ENCODE results near the gene CDH13.
A peak's percentile ranks its signal among the peaks of the same experiment; 100 is the strongest.

The CDH13 gene

DNA sequence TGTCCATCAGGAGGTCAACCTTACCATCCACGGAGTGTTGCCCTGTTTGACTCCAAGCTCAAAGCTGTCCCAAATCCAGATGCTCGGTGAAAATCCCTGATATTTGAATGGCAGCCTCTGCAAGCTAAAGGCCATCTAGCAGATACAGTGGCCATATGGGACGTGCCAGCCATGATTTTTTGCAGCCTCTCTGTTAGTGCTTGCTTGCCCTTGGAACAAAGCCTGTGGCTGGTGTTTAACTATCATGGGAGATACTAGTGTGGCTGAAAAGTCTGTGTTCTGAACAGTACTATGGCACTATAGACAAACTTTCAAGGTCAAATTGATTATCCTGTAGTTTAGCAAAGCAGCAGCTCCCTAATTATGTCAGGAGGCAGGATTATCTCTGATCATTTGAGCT is 214.3 kb downstream of the CDH13 start:
- DNase-seq (ENCODE audit: low read depth in 2 of 2), result no peak

DNA sequence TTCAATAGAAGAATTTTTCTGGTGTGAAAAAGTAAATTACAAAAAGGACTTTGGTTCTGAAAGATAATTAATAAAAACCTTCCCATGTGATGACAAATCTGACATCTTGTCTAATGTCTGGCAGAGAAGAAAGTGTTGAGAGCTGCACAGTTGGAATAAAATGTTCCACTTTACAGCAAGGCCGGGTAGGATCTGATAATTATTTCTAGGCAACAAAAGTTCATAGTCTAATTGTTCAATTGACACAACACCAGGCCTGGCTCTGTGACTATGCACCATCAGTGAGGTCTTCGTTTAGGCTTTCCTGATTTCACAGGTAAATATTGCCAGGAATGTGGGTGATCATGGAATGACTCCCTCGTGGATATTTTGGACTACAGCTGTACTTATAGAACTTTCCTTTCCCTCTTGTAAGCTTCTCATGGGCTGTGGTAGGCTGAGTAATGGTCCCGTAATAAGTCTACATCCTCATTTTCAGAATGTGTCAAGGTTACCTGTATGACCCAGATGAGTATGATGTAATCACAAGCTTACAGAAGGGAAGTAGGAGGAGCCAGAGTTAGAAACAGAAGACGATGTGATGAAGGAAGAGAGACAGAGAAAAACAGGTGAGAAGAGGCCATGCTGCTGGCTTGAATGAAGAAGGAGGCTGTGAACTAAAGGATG is 217.0 kb downstream of the CDH13 start:
- DNase-seq (ENCODE audit: low read depth in 2 of 2), result no peak

DNA sequence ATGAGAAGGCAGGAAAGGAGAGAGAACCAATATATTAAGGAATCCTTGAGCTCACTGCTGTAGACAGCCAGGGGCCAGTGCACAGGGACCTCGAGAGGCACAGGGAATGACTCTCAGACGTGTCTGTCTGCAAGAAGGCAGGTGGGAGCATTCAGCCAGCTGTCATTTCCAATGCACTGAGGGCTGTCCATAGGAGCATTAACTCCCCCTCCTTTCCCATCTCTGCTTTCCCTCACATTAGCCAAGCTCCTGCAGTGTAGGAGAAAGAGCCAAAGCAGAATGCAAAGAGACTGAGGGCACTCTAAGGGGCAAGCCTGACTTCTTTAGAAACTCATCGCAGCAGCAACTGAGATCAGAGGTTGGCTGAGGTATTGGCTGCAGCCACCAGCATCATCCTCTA is 218.3 kb downstream of the CDH13 start:
- no peak for DNase-seq (ENCODE audit: low read depth in 2 of 2)

DNA sequence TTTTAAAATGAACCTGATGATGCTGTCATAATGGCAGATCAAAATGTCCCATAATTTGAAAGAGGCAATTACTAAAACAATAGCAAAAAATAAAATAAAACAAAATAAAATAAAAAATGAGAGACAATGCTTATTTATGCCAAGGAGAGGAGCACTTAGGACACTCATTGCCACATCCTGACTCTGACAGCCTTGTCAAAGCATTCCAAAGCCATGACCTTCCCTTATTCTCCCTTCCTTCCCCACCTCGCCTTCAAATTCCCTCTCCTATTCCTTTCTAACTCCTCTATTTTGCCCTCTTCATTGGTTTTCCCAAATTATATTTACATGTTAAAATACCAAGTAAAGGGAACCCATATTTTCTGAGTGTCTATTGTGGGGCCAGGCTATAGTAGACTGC is 220.0 kb downstream of the CDH13 start:
- no peak for DNase-seq (ENCODE audit: low read depth in 2 of 2)

DNA sequence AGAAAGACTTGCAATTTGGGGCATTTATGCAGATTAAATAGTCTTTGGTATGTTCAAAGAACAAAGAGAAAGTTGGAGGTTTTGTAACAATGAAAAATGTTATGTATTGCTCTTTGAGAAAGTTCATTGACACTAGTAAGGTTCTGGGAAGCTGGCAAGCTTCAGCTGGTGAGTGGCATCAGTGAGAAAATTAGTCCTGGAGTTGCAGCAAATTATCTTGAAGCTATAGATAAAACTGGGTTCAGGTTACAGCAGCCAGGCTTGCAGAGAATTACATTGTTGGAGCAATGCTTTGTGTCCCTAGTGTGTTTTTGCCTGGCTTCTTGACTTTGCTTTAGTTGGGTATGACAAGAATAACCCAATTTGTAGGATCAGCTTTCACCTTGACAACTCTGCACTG is 221.2 kb downstream of the CDH13 start:
- no peak for DNase-seq (ENCODE audit: low read depth in 2 of 2)

DNA sequence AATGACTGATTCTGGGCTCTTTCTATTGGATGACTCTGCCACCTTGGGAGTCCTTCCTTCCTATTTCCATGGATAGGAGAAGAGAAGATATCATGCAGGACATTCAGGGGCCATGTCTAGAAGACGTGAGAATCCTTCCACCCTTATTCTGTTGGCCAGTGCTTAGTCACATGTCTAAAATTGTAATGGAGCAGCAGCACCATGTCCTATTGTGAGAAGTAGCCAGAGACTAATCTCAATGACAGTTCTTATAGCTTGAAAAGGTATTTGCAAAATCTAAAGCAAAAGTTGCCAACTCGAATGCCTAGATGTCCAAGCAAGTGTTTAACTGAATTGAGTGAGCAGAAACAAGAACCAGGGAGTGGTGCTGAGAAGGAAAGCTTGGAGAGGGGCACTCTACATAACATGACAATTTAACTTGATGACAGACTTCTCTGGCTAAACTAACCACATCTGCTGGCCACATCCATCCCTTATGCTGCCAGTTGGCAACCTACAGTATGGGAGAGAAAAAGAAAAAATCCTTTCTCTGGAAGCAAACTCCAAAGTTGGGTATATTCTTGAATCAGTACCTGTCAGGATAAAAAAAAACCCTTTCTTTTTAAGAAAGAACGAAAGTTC is 225.7 kb downstream of the CDH13 start:
- no peak for DNase-seq (ENCODE audit: low read depth in 2 of 2)

DNA sequence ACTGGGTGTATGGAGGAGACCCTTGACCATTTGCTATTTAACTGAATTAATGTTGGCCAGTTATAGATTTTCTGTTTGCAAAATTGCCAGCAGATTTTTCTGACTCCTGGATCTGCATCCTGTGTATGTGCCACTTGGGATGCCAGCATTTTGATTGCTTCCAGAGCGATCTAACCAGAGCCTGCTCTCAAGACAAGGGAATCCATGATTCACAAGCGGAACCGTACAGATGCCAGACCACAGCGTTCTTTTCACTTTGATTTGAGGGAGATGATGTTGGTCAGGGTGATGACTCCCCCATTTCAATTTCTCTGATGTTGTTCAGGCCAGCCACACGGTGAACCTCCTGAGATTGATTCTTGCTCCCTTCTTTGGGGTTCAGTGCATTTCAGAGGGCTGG is 228.7 kb downstream of the CDH13 start:
- DNase-seq (ENCODE audit: low read depth in 2 of 2), result peak in 1 of 2 experiments; percentile 36

DNA sequence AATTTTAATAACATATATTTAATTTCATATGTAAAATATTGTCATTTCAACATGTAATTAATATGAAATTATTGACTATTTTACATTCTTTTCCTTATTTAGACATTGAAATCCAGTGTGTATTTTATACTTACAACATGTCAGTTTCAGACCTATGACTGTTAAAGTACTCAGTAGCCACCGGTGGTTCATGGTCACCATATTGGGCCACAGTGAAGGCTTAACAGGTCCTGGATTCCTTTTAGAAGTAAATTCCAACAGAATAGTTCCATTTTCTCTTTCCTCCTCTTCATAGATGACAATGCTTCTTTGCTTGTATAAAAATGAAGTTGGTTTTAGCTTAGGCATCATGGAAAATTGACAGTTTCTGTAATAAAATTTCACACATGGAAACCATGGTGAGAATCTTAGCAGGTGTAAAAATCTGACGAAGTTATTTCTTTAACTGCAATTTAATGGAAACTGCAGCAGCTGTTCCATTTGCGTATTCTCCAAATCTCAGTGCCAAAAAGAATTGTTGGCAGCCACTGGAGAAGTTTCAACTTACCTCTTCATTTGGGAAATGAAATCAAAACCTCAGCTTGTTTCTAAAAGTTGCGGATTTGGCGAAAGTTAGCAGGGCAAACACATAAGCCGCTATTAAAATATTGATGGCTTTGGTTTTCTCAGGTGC is 231.1 kb downstream of the CDH13 start:
- no peak for DNase-seq (ENCODE audit: low read depth in 2 of 2)

DNA sequence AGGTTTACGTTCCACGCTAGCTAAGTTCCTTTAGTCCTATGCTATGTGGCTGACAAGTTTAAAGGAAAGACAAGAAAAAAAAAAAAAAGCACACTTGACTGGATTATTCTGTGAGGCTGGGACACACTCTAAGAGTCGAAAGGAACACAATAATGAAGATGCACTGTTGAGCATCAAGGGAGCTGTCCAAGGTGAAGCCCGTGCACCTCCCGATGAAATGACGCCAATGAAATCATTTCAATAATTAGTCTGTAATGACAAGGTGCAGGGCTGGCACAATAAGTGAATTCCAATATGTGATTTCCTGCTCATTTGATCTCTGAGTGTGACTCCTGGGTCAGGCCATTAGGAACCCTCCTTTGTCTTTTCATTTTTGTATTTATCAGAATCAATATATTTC is 232.9 kb downstream of the CDH13 start:
- DNase-seq (ENCODE audit: low read depth in 2 of 2), result no peak

DNA sequence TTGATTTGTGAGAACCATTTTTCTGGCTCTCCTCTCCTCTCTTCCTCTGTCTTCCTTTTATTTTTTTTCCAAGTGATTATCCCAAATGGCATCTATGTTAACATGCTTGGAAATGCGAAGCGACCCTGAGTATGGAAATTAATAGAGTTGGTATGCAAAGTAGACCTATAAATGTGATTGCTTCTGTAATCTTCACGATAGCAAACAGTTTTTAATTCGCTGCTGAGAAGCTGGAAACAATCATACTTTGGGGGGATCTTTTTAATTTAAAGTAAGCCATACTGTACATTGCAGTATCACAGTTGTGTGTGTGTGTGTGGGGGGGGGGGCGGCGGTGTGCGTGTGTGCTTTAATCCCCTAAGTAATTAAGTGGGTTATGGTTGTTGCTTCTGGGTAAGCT is 233.3 kb downstream of the CDH13 start:
- DNase-seq (ENCODE audit: low read depth in 2 of 2), result no peak

DNA sequence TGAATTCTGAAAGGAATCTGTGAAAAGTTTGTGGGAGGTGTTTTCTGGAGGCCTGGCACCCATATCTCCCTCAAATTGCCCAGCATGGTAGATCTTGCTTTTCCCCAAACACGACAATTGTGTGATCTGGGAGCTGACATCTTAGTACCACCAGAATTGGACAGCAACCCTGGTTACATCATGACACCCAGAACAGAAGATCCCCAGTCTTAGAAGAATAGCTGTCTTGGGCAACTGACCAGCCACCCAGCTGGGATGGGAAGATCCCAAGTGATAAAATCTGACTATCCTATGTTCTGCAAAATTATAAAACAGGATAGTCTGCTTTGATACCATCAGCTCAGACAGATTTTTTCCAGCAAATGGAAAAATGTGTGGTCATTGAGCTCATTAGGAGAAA is 235.3 kb downstream of the CDH13 start:
- no peak for DNase-seq (ENCODE audit: low read depth in 2 of 2)

DNA sequence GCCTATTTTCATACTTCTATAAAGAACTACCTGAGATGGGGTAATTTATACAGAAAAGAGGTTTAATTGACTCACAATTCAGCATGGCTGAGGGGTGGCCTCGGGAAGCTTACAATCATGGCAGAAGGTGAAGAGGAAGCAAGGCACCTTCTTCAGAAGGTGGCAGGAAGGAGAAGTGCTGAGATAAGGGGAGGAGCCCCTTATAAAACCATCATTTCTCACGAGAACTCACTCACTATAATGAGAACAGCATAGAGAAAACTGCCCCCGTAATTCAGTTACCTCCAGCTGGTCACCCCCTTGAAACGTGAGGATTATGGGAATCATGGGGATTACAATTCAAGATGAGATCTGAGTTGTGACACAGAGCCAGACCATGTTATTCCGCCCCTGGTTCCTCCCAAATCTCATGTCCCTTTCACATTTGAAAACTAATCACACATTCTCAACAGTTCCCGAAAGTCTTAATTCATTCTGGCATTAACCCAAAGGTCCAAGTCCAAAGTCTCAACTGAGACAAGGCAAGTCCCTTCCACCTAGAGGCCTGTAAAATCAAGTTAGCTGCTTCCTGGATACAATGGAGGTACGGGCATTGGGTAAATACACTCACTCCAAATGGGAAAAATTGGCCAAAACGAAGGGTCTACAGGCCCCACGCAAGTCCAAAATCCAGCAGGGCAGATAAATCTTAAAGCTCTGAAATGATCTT is 237.7 kb downstream of the CDH13 start:
- DNase-seq (ENCODE audit: low read depth in 2 of 2), result no peak

DNA sequence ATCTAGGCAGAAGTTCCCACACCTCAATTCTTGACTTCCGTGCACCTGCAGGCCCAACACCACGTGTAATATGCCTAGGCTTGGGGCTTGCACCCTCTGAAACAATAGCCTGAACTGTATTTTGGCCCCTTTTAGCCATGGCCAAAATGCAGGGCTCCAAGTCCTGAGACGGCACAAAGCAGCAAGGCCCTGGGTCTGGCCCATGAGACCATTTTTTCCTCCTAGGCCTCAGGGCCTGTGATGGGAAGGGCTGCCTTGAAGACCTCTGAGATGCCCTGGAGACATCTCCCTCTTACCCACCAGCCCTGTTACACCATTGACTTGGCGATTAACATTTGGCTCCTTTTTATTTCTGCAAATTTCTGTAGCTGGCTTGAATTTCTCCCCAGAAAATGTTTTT is 238.6 kb downstream of the CDH13 start:
- DNase-seq (ENCODE audit: low read depth in 2 of 2), result no peak

DNA sequence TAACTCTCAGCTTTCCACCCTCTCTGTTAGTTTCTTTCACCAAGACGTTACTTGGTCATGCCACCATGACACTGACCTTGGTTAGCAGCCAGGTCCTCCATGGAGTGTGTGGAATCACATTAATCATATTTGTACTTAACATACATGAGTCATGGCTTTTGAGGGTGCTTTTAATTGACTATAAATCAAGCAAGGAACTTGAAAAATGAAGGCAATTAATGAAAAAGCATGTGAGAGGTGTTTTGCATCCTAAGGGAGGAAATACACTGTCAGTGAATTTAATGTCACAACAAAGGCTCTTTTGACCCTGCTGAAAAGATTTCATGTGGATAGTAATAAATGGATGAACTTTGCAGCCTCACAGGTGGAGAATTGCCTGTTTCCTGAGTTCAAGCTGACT is 240.7 kb downstream of the CDH13 start:
- no peak for DNase-seq (ENCODE audit: low read depth in 2 of 2)

DNA sequence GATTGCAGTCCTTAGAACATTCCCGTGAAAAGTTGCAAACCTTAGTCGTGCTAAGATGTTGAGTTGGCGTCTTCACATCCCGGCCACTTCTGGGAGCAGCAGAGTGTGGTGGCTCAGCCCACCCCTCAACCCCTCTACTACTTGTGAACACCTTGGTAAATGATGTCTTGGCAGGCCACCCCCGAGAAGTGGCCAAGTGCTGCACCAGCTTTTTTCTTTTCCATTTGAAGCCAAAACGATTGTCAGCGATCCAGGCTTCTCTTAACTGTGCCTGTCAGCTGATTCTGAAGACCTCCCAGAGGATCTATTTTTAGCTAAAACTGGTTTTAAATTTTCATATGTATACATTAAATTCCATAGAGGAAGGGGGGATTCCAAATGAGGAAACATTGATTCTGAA is 247.5 kb downstream of the CDH13 start:
- DNase-seq (ENCODE audit: low read depth in 2 of 2), result no peak

DNA sequence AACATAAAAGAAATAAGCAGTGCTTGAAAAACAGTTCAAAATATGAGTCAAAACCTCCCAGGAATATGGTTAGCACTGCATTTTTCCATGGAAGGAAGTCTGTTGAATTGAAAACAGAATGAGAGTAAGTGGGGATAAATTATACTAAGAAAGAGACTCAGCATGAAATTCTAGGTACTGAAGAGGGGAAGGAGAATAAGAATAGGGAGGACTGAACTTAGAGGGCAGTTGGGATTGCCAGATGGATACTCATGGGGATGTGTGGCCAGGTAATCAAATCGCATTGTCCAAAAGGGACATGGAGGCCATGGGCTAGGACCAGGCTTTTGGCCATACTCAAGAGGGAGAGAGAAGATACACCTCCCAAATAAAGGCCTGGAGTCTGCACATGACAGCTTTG is 247.9 kb downstream of the CDH13 start:
- DNase-seq (ENCODE audit: low read depth in 2 of 2), result no peak

DNA sequence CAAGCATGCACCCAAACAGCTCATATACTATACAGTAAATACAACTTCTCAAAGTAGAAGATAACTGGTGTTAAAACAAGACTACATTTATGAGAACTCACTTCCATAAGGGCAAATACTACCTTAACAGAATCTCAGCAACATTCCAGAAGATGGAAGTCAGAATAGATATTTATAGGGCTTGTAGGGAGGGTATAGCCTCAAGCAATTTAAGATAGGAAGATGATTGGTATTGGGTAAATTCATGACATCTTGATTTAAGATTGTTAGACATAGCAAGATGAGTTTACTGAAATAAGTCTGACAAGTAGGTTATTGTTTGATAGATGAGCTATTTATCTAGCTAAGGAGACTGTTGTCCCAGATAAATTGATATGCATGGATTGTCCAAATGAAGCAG is 250.2 kb downstream of the CDH13 start:
- no peak for DNase-seq (ENCODE audit: low read depth in 2 of 2)

DNA sequence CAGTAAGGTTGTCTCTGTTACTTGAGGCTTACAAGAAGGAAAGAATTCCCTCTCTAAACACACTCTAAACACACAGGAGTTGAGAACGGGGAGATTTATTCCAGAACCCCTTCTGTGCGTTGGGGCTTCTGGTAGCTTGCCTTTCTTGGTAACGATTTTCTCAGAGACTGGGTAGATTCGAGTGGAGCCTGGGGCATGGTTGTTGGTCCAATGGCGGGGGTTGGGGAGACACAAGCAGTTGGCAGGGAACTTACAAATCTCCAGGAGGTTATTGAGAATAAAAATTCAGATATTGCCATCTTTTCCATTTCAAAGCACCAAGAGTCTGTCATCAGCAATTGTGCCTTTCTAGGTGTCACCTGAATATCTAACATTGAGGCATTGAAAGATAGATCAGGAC is 251.7 kb downstream of the CDH13 start:
- no peak for DNase-seq (ENCODE audit: low read depth in 2 of 2)

DNA sequence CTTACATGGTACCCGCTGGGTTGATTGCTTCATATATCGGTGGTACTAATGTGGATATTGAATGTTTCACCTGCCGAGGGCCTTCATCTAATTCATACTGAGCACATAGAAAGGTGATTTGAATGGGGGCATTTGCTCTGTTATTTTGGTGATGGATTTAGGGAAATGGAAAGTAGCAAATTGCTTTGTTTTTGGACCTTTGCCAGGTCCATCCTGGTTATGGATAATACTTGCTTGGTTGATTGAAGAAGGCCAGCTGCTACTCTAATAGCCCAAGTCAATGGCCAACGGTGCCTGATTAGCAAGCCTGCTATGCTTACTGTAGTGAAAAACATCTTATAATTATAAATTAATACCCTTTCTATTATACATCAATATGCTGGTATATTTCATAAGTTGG is 253.6 kb downstream of the CDH13 start:
- no peak for DNase-seq (ENCODE audit: low read depth in 2 of 2)

DNA sequence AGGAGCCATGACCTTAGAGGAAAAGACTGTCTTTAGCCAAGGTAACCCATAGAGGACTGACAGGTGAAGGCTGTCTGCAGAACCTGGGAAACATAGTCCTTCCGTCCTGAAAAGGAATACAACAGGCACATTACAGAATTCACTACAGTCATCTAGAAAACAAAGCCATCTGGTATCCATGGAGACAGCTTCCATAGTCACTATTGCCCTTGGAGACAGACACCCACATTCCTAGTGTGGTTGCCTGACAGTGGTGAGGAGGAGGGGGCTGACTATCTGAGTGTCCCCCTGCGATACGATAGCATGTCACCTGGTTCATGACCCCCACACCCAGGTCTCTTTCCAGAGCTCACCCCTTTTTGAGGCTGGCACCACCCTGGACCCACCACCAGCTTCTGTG is 254.7 kb downstream of the CDH13 start:
- no peak for DNase-seq (ENCODE audit: low read depth in 2 of 2)

DNA sequence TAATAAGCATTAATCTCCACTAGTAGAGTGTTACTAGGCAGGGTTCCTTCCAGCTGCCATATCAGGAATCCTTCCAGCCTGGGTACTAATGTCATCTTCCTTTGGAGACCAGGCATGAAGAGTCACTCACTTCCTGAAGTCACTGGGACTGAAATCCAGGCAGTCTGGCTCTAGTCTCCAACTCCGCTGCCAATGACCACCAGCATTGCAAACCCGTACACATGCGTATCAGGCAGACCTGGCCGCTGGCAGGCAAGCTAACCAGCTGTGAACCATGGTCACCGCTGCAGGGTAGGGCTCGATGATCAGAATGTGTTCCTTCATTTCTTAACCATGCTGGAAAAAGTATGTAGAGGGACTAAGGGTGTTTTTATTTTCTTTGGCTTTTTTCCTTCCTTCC is 255.5 kb downstream of the CDH13 start:
- no peak for DNase-seq (ENCODE audit: low read depth in 2 of 2)

DNA sequence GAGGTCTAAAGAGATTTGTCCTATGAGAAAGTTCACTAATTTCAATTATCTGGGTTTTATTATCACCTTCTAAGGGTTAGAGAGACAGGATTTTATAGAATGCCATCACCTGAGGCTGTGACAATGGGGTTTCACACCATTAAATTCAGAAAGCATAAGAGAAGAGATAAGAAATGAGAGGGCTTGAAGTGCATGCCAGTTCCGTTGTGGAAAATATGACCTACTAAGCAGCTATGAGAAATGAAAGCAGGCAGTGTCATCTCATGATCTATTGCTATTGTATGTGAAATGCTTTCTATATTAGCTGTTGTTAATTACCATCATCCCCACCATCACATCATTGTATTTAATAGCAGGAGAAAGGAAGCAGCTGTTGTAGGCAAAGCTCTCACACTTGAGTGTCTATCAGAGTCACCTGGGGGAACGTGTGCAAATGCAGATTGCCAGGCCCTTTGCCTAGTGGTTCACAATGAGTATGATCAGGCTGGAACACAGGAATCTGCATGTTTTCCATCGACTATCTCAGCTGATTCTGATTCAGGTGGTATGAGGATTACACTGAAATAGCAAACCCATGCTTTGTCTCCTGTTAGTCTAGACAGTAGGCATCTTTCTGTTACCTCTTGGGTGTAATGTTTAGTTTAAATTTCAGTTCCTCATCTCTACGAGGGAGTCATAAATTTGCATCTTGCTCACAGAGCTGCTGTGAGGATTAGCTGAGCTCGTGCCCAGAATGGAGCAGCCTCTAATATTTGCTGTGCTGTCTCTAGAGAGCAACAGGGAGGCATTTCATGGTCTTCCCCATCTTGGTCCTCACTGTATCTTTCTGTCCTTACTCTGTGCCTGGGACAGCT is 256.4 kb downstream of the CDH13 start:
- no peak for DNase-seq (ENCODE audit: low read depth in 2 of 2)

Measured in fibroblast of skin of left biceps (primary cell).